ENCODE results near the gene ERBB2. TPM values are rescaled to one million over a fixed set of nuclear protein-coding genes. Genes with fewer than 3 reads are reported as not detected.
"Not testable (repeated sequence)": the region's sequence is repeated elsewhere in the genome, so short reads cannot be mapped to it uniquely, and the experiment has no call there.

The ERBB2 gene
- total RNA-seq, 1 donor from 2014 or later, result 52.1 TPM

DNA sequence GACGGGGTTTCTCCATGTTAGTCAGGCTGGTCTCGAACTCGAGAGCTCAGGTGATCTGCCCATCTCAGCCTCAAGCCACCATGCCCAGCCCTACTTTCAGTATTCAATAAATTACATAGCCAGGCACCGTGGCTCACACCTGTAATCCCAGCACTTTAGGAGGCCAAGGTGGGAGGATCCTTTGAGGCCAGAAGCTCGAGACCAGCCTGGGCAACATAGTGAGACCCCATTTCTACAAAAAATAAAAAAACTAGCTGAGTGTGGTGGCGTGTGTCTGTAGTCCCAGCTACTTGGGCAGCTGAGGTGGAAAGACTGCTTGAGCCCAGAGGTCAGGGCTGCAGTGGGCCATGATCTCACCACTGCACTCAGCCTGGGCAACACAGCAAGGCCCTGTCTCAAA lies 22.2 kb downstream of the ERBB2 start:
- H3K27ac ChIP-seq, result no peak overlapping the region
- TF ChIP-seq, protein P1, sequence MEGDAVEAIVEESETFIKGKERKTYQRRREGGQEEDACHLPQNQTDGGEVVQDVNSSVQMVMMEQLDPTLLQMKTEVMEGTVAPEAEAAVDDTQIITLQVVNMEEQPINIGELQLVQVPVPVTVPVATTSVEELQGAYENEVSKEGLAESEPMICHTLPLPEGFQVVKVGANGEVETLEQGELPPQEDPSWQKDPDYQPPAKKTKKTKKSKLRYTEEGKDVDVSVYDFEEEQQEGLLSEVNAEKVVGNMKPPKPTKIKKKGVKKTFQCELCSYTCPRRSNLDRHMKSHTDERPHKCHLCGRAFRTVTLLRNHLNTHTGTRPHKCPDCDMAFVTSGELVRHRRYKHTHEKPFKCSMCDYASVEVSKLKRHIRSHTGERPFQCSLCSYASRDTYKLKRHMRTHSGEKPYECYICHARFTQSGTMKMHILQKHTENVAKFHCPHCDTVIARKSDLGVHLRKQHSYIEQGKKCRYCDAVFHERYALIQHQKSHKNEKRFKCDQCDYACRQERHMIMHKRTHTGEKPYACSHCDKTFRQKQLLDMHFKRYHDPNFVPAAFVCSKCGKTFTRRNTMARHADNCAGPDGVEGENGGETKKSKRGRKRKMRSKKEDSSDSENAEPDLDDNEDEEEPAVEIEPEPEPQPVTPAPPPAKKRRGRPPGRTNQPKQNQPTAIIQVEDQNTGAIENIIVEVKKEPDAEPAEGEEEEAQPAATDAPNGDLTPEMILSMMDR (IDR thresholded peaks at IDR 0.05), result no peak
- TF ChIP-seq POLR2A (IDR thresholded peaks at IDR 0.05), result no peak
- no peak for TF ChIP-seq POLR2AphosphoS5 (IDR thresholded peaks at IDR 0.05; ENCODE audit: insufficient read depth in 1 of 2, low read depth in 1 of 2)
- H3K4me1 ChIP-seq, result no peaks in the 10 kb centered on the region
- H3K9me3 ChIP-seq, result no peaks in the 10 kb centered on the region
- no peak overlapping the region for H3K4me3 ChIP-seq
- no peak for DNase-seq (ENCODE audit: extremely low spot score in 2 of 2)
- intact Hi-C loops (cut with DNase I), result no loop called here
- H3K27me3 ChIP-seq, result no peaks in the 10 kb centered on the region
- H3K36me3 ChIP-seq, result peaks cover 0 to 24% of the 10 kb centered on the region in 2 donors

DNA sequence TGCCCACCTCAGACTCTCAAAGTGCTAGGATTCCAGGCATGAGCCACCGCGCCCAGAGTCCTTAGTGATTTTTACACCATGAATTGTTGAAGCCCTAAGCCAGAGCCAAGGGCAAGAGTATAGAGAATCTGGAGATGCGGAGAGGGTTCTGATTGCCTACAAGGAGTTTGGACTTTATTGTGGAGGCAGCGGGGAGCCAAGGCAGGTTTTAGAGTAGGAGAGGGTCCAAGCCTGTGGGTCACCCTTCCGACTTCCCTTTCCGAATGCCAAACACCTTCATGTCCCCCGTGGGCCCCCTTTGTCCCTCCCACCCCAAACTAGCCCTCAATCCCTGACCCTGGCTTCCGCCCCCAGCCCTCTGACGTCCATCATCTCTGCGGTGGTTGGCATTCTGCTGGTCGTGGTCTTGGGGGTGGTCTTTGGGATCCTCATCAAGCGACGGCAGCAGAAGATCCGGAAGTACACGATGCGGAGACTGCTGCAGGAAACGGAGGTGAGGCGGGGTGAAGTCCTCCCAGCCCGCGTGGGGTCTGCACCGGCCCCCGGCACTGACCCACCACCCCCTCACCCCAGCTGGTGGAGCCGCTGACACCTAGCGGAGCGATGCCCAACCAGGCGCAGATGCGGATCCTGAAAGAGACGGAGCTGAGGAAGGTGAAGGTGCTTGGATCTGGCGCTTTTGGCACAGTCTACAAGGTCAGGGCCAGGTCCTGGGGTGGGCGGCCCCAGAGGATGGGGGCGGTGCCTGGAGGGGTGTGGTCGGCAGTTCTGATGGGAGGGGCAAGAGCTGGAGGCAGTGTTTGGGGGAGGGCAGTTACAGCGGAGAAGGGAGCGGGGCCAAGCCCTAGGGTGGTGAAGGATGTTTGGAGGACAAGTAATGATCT lies 23.3 kb downstream of the ERBB2 start:
- Histone ChIP-seq H3K27me3 (no peaks in the 10 kb centered on the region), H3K27ac (no peak overlapping the region), H3K36me3 (peaks cover 0 to 26% of the 10 kb centered on the region in 2 donors), H3K9me3 (no peaks in the 10 kb centered on the region), H3K4me1 (no peaks in the 10 kb centered on the region), H3K4me3 (no peak overlapping the region)
- TF ChIP-seq, protein P1 (IDR thresholded peaks at IDR 0.05), result no peak
- no peak for TF ChIP-seq POLR2A (IDR thresholded peaks at IDR 0.05)
- intact Hi-C loops (cut with DNase I), result no loop called here
- DNase-seq (ENCODE audit: extremely low spot score in 2 of 2), result no peak

DNA sequence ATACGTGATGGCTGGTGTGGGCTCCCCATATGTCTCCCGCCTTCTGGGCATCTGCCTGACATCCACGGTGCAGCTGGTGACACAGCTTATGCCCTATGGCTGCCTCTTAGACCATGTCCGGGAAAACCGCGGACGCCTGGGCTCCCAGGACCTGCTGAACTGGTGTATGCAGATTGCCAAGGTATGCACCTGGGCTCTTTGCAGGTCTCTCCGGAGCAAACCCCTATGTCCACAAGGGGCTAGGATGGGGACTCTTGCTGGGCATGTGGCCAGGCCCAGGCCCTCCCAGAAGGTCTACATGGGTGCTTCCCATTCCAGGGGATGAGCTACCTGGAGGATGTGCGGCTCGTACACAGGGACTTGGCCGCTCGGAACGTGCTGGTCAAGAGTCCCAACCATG lies 24.9 kb downstream of the ERBB2 start:
- peaks cover 0 to 33% of the 10 kb centered on the region in 2 donors for H3K36me3 ChIP-seq
- H3K27ac ChIP-seq, result no peak overlapping the region
- intact Hi-C loops (cut with DNase I), result no loop called here
- no peak overlapping the region for H3K4me3 ChIP-seq
- no peak for DNase-seq (ENCODE audit: extremely low spot score in 2 of 2)
- TF ChIP-seq, protein P1 (IDR thresholded peaks at IDR 0.05), result no peak
- H3K27me3 ChIP-seq, result no peaks in the 10 kb centered on the region
- peaks cover 11% of the 10 kb centered on the region for H3K4me1 ChIP-seq
- H3K9me3 ChIP-seq, result no peaks in the 10 kb centered on the region

DNA sequence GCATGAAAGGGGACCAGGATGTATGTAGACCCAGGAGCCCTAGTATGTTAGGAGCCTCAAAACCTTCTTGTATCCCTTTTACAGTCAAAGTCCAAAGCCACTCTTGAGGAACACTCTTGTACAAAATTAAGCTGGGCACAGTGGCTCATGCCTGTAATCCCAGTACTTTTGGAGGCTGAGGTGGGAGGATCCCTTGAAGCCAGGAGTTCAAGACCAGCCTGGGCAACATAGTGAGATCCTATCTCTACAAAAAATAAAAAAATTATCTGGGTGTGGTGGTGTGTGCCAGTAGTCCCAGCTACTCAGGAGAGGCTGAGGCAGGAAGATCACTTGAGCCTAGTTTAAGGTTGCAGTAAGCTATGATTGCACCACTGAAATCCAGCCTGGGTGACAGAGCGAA lies 26.1 kb downstream of the ERBB2 start:
- peaks cover 0 to 33% of the 10 kb centered on the region in 2 donors for H3K36me3 ChIP-seq
- H3K4me3 ChIP-seq; intact Hi-C loops (cut with DNase I); H3K9me3 ChIP-seq; H3K27ac ChIP-seq; DNase-seq (ENCODE audit: extremely low spot score in 2 of 2); H3K27me3 ChIP-seq: not testable (repeated sequence)
- peaks cover 18% of the 10 kb centered on the region for H3K4me1 ChIP-seq

DNA sequence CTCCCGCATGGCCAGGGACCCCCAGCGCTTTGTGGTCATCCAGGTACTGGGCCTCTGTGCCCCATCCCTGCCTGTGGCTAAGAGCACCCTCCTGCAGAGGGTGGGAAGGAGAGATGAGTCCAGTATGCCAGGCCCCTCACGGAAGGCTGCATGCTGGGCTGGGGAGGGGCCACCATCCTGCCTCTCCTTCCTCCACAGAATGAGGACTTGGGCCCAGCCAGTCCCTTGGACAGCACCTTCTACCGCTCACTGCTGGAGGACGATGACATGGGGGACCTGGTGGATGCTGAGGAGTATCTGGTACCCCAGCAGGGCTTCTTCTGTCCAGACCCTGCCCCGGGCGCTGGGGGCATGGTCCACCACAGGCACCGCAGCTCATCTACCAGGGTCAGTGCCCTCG lies 26.8 kb downstream of the ERBB2 start:
- Histone ChIP-seq H3K4me1 (peaks cover 20% of the 10 kb centered on the region), H3K4me3 (no peak overlapping the region), H3K36me3 (peaks cover 0 to 33% of the 10 kb centered on the region in 2 donors), H3K9me3 (no peaks in the 10 kb centered on the region), H3K27me3 (no peaks in the 10 kb centered on the region), H3K27ac (no peak overlapping the region)
- no peak for DNase-seq (ENCODE audit: extremely low spot score in 2 of 2)
- TF ChIP-seq POLR2A (IDR thresholded peaks at IDR 0.05) (no peak), POLR2AphosphoS5 (IDR thresholded peaks at IDR 0.05; ENCODE audit: insufficient read depth in 1 of 2, low read depth in 1 of 2) (no peak)
- intact Hi-C loops (cut with DNase I), result no loop called here

DNA sequence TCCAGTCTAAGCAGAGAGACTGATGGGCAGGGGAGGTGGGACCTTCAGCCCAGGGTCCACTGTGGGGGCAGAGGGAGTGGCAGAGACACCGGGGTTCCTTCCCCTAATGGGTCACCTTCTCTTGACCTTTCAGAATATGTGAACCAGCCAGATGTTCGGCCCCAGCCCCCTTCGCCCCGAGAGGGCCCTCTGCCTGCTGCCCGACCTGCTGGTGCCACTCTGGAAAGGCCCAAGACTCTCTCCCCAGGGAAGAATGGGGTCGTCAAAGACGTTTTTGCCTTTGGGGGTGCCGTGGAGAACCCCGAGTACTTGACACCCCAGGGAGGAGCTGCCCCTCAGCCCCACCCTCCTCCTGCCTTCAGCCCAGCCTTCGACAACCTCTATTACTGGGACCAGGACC lies 27.7 kb downstream of the ERBB2 start:
- H3K36me3 ChIP-seq, result peaks cover 0 to 33% of the 10 kb centered on the region in 2 donors
- no peaks in the 10 kb centered on the region for H3K27me3 ChIP-seq
- no peak overlapping the region for H3K27ac ChIP-seq
- no peaks in the 10 kb centered on the region for H3K9me3 ChIP-seq
- H3K4me1 ChIP-seq, result peaks cover 20% of the 10 kb centered on the region
- H3K4me3 ChIP-seq, result no peak overlapping the region
- DNase-seq (ENCODE audit: extremely low spot score in 2 of 2), result no peak
- TF ChIP-seq, protein P1 (IDR thresholded peaks at IDR 0.05), result no peak
- TF ChIP-seq POLR2AphosphoS5 (IDR thresholded peaks at IDR 0.05; ENCODE audit: insufficient read depth in 1 of 2, low read depth in 1 of 2), result no peak
- no peak for TF ChIP-seq POLR2A (IDR thresholded peaks at IDR 0.05)
- intact Hi-C loops (cut with DNase I), result no loop called here

Data from vagina (tissue), 2 donors.